ENCODE measurements around the gene OR10W1.

DNA sequence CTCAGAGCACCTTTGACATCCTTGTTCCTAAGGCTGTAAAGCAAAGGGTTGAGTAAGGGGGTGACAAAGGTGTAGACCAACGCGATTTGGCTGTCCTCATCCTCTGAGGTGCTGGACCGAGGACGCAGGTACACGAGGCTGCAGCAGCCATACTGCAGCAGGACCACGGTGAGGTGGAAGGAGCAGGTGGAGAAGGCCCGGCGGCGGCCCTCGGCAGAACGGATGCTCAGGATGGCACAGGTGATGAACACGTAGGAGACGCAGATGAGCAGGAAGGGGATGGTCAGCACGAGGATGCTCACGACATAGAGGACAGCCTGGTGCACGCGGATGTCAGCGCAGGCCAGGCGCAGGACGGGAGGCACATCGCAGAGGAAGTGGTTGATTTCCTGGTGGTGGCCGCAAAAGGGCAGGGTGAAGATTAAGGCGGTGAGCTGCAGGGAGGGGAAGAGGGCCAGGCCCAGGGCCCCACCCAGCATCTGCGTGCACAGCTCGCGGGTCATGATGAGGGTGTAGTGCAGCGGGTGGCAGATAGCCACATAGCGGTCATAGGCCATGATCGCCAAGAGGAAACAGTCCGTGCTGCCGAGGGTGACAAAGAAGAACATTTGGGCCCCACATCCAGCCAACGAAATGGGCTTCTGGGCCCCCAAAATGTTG, 40.0 kb downstream of the OR10W1 start:
- TF ChIP-seq, protein P1, sequence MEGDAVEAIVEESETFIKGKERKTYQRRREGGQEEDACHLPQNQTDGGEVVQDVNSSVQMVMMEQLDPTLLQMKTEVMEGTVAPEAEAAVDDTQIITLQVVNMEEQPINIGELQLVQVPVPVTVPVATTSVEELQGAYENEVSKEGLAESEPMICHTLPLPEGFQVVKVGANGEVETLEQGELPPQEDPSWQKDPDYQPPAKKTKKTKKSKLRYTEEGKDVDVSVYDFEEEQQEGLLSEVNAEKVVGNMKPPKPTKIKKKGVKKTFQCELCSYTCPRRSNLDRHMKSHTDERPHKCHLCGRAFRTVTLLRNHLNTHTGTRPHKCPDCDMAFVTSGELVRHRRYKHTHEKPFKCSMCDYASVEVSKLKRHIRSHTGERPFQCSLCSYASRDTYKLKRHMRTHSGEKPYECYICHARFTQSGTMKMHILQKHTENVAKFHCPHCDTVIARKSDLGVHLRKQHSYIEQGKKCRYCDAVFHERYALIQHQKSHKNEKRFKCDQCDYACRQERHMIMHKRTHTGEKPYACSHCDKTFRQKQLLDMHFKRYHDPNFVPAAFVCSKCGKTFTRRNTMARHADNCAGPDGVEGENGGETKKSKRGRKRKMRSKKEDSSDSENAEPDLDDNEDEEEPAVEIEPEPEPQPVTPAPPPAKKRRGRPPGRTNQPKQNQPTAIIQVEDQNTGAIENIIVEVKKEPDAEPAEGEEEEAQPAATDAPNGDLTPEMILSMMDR (conservative IDR thresholded peaks at IDR 0.05; ENCODE audit: low read depth, low read length) = no peak
- TF ChIP-seq EZH2 (IDR thresholded peaks at IDR 0.05; ENCODE audit: borderline replicate concordance, low read depth, low read length, poor library complexity, severe bottlenecking) = no peak

Measured in A673 (cell line).